Activated CD4-positive, alpha-beta T cell treated with anti-CD3 and anti-CD28 coated beads for 48 hours (primary cell): ENCODE data around the gene NSMCE4A.
"Not testable (repeated sequence)": the region's sequence is repeated elsewhere in the genome, so short reads cannot be mapped to it uniquely, and the experiment has no call there.

ENCODE experiments used
- DNase-seq: peaks from one replicate; pipeline ENCODE4 v3.0.0-alpha.2; 2020

NSMCE4A gene

GRCh38 chr10:121974535-121975294 lies at the start of gene NSMCE4A:
NSMCE4A (minus strand) TSS chr10:121975217; CDS start chr10:121975165, 52 bp downstream.
- peak; percentile 83 for DNase-seq

- DNase-seq = not testable (repeated sequence)
Measured at GRCh38 chr10:122023257-122023656, 48.2 kb upstream of the NSMCE4A start.

GRCh38 chr10:122022276-122022675 lies 47.3 kb upstream of the NSMCE4A start:
- DNase-seq = no peak

- DNase-seq = no peak
Measured at GRCh38 chr10:122021828-122022227, 46.8 kb upstream of the NSMCE4A start.

- DNase-seq = no peak
Measured at GRCh38 chr10:122021379-122021778, 46.4 kb upstream of the NSMCE4A start.

- no peak for DNase-seq
Measured at GRCh38 chr10:122020226-122020625, 45.2 kb upstream of the NSMCE4A start.

GRCh38 chr10:122019414-122019975 lies 44.5 kb upstream of the NSMCE4A start:
- DNase-seq = no peak

- DNase-seq = no peak
Measured at GRCh38 chr10:122018951-122019413, 44.0 kb upstream of the NSMCE4A start.

GRCh38 chr10:122018491-122018890 lies 43.5 kb upstream of the NSMCE4A start:
- DNase-seq = no peak

GRCh38 chr10:122017926-122018325 lies 42.9 kb upstream of the NSMCE4A start:
- not testable (repeated sequence) for DNase-seq

- no peak for DNase-seq
Measured at GRCh38 chr10:122014652-122015248, 39.7 kb upstream of the NSMCE4A start.

- no peak for DNase-seq
Measured at GRCh38 chr10:122013311-122013780, 38.3 kb upstream of the NSMCE4A start.

GRCh38 chr10:122012731-122013130 lies 37.7 kb upstream of the NSMCE4A start:
- no peak for DNase-seq

- DNase-seq = no peak
Measured at GRCh38 chr10:122010405-122011050, 35.5 kb upstream of the NSMCE4A start.

GRCh38 chr10:122007415-122007814 lies 32.4 kb upstream of the NSMCE4A start:
- DNase-seq = no peak

GRCh38 chr10:122001698-122002097 lies 26.7 kb upstream of the NSMCE4A start:
- DNase-seq = no peak

- DNase-seq = no peak
Measured at GRCh38 chr10:121999301-121999700, 24.3 kb upstream of the NSMCE4A start.

- DNase-seq = no peak
Measured at GRCh38 chr10:121998462-121998861, 23.4 kb upstream of the NSMCE4A start.

- DNase-seq = no peak
Measured at GRCh38 chr10:121994429-121994941, 19.5 kb upstream of the NSMCE4A start.

GRCh38 chr10:121991727-121992126 lies 16.7 kb upstream of the NSMCE4A start:
- DNase-seq = not testable (repeated sequence)

- no peak for DNase-seq
Measured at GRCh38 chr10:121990015-121990677, 15.1 kb upstream of the NSMCE4A start.
